Measurements from ENCODE around the gene RANBP9. TPM values are rescaled to one million over a fixed set of nuclear protein-coding genes. Genes with fewer than 3 reads are reported as not detected.

RANBP9 gene
- total RNA-seq, 1 donor from 2014 or later: 58.9 TPM

DNA sequence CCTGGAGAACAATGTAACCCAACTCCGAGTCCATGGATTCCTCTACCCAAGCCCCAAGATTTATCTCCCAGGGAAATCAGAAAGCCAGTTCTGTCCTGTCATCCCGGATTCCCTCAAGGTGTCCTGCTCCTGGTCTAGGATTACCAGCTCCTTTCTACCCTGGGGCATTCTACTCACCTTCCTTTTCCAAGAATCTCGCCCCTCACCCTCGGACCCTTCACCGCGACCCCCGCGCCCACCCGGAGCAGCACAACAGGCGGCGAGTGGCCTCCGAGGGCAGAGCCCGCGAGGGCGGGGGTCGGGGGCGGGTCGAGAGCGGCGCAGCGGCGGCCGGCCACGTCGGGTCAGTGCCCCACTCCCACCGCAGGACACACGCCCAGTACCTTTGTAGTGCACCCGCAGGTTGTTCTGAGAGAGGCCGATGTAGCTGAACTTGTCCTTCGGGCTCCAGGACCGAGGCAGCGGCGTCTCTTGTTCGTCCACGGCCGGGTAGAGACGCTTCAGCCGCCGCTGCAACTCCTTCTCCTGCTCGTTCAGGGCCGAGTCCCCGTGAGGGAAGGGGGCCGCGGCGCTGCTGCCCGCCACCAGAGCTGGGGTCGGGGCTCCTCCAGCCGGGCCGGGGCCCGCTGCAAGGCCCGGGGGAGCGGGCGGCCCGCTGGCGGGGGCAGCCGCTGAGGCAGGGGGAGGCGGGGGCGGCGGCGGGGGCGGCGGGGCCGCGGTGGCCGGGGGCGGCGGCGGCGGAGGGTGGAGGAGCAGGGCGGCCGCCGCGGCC lies 897 bp downstream of the RANBP9 start:
- peak; percentile 20 for ATAC-seq

DNA sequence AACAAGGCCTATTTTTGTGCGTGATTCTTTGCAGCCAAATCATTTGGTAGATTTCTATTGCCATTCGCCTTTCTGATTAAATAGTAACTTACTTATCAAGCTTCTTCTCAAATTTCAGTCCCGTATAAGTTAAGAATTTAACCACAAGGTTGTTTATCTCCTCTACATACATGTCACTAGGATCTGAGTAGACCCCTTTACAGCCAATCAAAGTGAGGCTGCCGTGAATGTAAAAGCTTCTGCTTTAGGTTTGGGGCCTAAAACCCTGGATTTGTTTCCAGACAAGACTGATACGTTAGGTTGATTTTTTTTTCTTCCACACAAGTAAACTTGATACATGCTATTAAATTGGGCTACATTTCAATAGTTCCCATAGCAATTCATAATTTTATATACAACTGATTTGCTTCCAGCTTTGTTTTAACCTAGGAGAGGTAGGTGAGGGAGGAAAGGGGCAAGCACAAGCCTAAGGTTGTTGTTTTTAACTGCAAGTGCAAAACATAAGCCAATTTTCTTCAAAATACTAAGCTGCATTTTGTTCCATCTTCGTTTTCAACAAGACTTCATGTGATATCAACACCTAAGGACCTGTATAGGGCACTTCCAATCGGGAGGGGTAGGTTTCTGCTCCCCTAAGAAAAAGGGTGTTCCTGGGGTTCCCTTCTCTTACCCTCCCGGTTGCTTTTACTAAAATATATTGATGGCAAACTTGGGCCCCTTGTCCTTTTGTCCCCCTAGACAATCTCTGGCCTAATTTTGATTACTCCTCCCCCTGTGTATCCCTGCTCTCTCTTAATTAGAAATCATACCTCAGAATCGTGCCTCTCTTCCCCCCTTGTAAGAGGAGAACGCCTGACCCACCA lies 1.7 kb downstream of the RANBP9 start:
- ATAC-seq: no peak

DNA sequence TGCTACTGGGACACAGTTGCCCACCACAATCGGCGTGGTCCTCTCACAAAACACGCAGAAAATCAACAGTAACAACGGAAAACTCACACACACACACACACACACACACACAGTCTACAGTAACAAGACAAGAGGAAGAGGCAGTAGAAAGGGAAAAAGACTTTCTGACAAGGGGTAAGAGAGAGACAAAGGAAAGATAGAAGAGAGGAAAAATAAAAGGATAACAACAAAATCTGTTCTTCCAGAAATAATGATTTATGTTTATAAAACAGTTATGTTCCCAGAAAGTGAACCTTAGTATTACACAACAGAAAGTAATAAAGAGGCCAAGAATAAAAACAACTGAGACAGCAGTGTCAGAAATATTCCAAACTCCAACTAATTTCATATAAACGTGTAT lies 2.9 kb downstream of the RANBP9 start:
- no peak for ATAC-seq

DNA sequence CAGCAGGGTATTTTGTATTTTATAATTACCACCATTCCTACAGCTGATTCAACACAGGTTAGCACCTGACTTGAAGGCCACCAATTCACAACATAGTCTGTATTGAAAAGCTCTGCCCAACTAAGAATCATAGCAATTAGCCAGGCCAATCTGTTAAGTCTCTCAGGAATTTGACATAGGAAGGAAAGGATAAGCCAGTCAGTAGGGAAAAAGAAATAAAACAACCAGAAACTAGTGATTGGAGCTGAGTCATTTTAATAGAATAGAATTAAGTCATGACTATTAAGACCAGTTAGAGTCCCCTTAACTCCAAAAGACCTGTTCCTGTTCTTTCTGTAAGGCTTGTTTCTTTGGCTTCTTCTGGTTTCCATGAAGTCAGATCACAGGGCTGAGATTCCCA lies 8.1 kb downstream of the RANBP9 start:
- no peak for ATAC-seq

DNA sequence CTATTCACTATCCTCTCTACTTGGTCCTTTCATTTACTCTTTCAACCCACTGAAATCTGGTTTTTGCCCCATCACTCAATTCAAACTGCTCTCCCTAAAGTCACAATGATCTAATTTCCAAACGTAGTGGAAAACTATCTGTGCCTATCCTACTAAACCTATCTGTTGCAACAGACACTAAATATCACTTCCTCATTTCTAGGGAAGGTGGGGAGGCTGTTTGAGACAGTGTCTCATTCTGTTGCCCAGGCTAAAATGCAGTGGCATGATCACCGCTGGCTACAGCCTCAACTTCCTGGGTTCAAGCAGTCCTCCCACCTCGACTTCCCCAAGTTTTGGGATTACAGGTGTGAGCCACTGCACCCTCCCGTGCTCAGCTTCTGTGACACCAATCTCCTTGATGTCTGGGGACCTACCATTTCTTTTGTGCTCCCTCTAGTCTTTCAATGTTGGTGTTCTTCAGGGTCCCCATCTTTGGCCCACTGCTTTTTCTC lies 8.8 kb downstream of the RANBP9 start:
- ATAC-seq: peak; percentile 69

DNA sequence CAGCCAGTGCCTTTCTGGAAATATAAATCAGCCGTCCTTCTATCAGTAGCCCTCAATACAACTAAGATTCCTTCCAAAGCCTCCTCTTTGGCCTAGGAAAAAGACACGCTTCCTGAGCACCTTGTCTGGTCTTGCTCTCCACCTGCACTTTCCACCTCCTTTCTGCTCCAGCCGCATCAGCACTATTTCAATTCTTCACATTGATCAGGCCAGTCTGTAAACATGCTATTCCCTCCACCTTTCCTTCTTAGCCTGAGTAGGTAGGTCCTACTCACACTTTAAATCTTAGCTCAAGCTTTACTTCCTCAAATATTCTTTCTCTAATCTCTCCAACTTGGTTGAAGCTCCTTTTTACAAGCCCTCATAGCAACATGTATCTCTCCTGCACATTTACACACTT lies 11.4 kb downstream of the RANBP9 start:
- peak; percentile 35 for ATAC-seq

DNA sequence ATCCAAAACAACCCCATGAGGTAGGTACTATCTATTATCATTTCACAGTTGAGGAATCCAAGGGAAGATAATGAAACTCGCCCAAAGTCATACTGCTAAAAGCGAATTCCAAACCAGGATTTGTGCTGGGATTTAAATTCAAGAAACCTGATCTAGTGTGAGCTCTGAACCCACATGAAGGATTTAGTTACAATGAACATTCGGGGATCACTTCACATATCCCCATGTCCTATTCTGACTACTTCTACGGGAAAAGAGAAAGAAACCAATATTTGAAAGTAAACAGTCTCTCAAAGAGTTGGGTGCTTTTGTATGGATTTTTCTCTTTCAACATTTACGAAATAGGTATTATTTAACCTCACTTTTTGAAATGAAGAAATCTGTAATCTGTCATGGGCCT lies 12.9 kb downstream of the RANBP9 start:
- no peak for ATAC-seq

DNA sequence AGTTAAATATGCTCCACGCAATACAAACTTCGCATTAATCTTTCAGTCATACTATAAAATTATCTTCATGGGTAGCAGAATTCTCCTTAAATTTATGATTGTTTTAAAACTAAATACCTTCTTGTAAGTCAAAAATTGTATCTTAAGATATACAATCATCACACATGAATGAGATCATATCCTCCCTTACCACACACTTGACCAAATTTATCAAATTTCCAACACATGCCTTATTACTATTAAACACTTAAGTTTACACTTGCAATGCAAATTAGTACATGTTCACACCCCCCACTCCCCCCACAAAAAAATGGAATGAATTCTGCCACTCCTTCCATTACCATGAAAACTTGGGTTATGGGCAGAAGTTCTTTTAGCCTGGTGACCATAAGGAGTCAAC lies 13.8 kb downstream of the RANBP9 start:
- ATAC-seq: no peak

DNA sequence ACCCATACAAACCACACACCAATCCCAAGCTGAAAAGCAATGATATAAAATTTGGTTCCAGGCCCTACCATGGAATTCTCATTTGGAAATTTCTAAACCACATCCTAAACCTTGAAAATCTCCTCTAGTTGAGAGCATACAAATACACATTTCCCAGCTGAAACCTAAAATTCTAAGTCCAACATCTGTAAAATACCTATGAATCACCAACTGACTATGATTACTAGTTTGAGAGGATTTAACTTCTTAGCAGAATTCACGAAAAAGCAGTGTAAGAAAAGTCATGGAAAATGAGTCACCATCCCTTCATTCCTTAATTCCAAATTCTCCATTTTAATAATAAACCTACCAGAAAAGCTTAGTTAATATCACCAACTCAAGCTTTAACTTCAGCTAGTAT lies 15.4 kb downstream of the RANBP9 start:
- ATAC-seq: no peak

DNA sequence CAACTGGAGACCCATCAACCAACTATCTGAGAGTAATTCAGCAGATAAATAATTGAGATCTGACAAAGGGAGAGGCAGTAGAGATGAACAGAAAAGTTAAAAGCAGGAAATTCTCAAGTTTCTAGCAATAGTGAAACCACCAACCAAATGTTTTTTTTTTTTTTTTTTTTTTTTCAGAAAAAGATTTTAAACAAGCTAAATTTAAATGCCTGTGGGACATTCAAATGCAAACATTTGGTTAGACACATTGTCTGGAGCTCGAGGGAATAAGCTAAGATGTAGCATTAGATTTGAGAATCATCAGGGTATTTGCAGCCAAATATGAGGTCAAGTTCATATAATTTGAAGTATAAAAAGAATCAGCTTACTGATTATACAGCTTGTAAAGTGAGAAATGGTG lies 16.4 kb downstream of the RANBP9 start:
- no peak for ATAC-seq

DNA sequence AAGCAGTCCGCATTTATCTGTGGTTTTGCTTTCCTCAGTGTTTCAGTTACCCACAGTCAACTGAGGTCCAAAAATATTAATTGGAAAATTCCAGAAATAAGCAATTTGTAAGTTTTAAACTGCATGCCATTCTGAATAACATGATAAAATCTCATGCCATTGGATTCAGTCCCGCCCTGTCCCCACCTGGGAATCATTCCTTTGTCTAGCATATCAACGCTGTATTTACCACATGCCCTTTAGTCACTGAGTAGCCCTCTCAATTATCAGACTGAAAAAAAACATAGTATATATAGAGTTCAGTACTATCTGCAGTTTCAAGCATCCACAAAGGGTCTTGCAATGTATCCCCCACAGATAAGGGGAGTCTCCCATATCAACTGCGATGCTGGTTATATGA lies 17.1 kb downstream of the RANBP9 start:
- ATAC-seq: no peak

DNA sequence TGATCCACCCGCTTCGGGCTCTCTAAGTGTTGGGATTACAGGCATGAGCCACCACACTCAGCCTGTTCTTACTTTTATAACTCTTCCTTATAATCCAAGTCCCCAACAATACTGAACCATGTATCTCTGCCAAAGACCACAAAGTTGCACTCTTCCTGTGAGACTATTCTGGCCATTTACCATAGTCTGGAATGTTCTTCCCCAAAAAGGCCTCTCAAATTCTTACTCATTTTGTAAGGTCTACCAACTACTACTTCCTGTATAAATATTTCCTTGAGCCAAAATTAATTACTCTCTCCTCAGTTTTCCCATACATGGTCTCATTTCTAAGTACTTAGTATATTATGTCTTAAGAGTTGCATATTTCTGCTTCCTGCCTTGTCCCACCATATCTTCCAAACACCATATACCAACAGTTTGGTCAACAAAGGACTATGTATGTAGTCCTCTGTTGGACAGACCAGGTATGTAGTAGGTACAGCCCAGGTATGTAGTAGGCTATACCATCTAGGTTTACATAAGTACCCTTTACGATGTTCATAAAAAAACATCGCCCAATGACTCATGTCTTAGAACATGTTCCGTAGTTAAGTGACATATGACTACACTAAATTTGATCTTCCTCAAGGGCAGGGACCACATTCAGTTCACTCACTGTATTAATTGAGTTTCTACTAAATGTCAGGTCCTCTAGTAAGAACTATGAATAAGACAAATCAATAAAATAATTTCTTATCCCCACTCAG lies 22.0 kb downstream of the RANBP9 start:
- ATAC-seq: peak; percentile 39

DNA sequence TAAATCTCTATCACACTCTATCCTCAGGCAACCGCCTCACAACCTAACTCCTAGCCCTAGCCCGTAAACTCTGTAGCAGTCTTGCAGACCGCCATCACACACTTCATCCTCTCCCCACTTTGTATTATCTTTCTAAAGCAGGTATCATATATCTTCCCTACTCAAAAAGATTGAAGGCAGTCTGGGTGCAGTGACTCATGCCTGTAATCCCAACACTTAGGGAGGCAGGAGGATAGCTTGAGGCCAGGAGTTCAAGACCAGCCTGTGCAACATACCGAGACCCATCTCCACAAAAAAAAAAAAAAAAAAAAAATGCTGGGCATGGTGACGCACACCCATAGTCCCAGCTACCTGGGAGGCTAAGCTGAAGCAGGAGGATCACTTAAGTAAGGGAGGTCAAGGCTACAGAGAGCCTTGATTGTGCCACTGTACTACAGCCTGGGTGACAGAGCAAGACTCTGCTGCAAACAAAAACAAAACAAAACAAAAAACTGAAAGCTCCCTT lies 22.9 kb downstream of the RANBP9 start:
- no peak for ATAC-seq

DNA sequence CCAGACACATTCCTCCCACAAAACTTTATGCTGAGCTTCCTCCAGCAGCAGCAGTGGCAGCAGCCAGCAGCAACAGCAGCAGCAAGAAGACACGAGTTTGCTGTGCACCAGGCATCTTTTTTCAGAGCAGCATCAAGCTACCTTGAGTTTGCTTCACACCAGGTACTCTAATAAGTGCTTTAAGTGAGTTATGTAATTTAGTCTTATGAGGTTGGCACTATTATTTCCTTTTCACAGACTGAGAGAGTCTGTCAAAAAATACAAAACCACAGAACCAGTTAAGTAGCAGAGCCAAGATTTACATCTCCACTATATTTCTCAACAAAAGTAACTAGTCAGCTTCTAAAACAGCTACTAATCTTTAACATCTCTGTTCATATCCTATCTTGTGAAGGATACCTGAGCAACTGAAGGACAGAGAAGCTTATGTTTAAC lies 23.7 kb downstream of the RANBP9 start:
- no peak for ATAC-seq

DNA sequence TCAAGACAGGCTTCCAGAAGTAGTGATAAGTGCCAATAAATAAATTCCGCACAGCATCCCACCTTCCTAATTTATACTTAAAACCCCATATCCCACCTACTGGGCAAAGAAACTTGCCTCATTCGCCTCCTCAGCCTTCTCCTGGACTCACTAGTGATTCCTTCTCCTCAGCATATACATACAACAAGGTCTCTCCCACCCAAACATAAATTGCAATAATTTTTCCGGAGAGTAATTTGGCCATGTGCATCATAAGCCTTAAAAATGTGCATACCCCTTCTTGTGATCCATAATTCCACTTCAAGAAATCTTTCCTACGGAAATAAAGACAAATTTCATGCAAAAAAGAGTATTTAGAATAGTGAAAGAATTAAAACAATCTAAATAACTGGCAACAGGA lies 26.8 kb downstream of the RANBP9 start:
- no peak for ATAC-seq

DNA sequence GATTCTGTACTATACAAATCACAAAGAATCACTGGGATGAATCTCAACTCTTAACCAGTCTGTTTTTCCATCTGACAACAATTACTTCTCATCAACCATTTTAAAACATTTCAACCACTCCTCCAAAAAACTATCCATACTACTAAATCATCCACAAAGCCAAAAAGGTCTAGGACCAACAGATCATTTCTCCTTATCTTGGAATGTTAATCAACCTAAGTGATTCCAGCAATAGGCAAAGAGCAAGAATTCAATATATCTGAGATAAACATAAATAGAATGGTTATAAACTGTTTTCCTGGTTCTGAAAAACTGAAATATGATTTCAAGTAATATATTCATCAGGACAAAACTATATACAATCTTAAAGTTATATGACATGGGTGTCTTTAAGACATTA lies 28.6 kb downstream of the RANBP9 start:
- ATAC-seq: no peak

DNA sequence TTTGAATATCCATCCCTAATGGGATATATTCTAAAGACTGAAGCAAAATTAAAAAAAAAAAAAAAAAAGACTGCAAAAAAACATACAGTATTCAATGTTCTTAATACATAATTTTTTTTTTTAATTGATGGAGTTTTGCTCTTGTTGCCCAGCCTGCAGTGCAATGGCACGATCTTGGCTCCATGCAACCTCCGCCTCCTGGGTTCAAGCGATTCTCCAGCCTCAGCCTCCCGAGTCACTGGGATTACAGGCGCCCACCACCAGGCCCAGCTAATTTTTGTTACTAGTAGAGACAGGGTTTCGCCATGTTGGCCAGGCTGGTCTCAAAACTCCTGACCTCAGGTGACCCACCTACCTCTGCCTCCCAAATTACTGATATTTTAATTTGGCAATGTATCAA lies 29.3 kb downstream of the RANBP9 start:
- ATAC-seq: no peak

DNA sequence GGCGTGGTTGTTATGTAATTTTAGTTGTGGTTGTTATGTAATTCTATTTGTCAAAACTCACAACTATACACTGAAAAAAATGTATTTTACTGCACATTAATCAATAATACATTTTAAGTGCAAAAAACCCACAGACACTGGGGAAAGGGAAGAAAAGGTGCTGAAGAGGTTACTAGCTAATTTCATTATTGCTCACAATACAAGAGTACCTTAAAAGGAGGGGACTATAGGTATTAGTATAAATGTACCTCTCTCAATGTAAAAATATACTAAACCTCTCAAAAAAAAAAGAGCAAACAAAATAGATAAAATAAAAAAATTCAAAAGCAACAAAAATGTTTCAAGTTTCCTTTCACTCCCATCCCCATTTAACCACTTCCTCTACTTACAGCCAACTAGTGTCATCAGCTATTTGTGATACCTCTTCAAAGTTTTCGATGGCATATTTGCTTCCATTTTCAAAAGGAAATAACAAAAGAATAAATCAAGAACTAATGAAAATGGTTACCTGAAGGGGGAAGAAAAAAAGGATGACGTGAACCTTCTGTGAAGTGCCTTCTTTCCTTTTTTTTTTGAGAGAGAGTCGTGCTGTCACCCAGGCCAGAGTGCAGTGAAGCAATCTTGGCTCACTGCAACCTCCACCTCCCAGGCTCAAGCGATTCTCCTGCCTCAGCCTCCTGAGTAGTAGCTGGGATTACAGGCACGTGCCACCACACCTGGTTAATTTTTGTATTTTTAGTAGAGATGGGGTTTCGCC lies 30.2 kb downstream of the RANBP9 start:
- ATAC-seq: no peak

DNA sequence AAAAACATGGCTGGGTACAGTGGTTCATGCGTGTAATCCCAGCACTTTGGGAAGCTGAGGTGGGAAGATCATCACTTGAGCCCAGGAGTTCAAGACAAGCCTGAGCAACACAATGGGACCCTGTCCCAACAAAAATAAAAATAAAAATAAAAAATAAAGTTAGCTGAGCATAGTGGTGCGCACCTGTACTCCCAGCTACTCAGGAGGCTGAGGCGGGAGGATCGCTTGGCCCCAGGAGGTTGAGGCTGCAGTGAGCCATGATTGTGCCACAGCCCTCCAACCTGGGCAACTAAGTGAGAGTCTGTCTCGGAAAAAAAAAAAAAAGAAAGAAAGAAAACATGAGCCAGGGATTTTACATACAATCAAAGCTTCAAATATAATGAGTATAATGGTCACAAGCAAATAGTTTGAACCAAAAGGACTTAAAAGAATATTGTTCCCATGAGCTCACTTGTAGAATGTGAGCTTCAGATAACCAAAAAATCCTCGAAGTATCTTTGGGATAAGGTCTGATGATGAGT lies 31.1 kb downstream of the RANBP9 start:
- no peak for ATAC-seq

DNA sequence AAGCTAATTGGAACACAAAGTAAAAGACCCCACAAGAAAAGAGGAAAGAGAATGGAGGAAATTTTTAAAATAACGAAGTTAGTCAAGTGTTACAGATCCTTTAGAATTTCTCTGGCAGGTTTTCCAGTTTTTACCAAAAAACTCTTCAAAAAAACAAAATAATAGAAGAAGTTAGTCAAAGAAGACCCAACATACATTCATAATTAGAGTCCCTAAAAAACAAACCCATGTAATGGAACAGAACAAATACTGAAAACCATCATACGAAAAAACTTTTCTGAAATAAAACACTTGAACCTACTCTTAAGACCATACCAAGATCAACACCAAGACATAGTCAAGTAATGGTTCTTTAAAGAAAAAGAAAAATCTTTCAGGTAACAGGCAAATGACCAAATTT lies 31.6 kb downstream of the RANBP9 start:
- ATAC-seq: no peak

DNA sequence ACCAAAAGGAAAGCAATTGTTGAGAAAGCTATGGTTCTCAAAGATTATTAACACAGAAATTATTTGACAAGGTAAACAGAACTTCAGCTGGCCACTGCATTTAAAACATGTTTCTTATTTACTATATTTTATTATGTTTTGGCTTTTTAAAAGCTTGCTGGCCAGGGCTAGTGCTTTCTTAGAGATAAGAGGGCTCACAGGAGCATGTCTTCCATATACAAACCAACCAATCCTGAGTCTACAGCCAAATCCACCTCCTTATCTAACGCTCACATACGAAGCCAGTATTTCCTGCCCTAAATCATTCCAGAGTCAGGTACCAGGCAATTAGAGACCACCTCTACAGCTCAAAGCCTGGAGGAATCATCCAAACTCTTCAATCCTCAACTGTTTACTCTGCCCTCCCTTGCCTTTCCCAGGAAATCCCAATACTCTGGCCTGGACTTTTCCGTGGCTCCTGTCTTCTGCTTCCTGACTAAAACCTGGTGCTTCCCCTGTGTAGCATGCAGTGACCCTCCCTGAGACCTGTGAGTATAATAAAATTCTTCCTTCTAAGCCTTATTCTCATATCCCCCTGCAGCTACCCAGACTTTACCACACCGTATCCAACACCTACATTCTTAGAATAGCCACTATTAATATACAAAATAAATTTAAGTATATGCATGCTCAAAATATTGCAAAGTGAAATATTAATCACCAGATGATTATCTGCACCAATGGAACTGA lies 33.2 kb downstream of the RANBP9 start:
- no peak for ATAC-seq
